H9 (cell line): ENCODE data around the gene LCE5A. TPM values are rescaled to one million over a fixed set of nuclear protein-coding genes. Genes with fewer than 3 reads are reported as not detected.

Experiments
- DNase-seq: peaks from one replicate; pipeline ENCODE4 v3.0.0-alpha.2; 2017
- H2AFZ ChIP-seq: one replicate; pipeline ENCODE4 v1.6.1; 2013; ENCODE audit warnings: mild to moderate bottlenecking, low read length, control low read depth, moderate library complexity
- H2AK5ac ChIP-seq: 2 replicates; pipeline ENCODE4 v1.6.1; 2013; ENCODE audit warnings: low read length, control low read depth, mixed read lengths; ENCODE audit not compliant: insufficient read length
- H2BK120ac ChIP-seq: one replicate; pipeline ENCODE4 v1.6.1; 2013; ENCODE audit warnings: low read depth, mild to moderate bottlenecking, low read length, control low read depth, inconsistent platforms; ENCODE audit not compliant: poor library complexity, severe bottlenecking
- H2BK12ac ChIP-seq: 2 replicates; pipeline ENCODE4 v1.6.1; 2013; ENCODE audit warnings: low read length, control low read depth, mixed read lengths, low read depth; ENCODE audit not compliant: insufficient read length
- H2BK15ac ChIP-seq: 2 replicates; pipeline ENCODE4 v1.6.1; 2013; ENCODE audit warnings: low read depth, low read length, control low read depth
- H2BK20ac ChIP-seq: one replicate; pipeline ENCODE4 v1.6.1; 2013; ENCODE audit warnings: low read depth, mild to moderate bottlenecking, low read length, control low read depth, inconsistent platforms; ENCODE audit not compliant: poor library complexity, severe bottlenecking
- H2BK5ac ChIP-seq: 2 replicates; pipeline ENCODE4 v1.6.1; 2013; ENCODE audit warnings: low read length, control low read depth, mixed read lengths; ENCODE audit not compliant: insufficient read length
- H3K14ac ChIP-seq: 2 replicates; pipeline ENCODE4 v1.6.1; 2013; ENCODE audit warnings: low read length, control low read depth; ENCODE audit not compliant: insufficient read depth
- H3K18ac ChIP-seq: 2 replicates; pipeline ENCODE4 v1.6.1; 2013; ENCODE audit warnings: low read depth, mild to moderate bottlenecking, mixed read lengths, low read length, control low read depth; ENCODE audit not compliant: insufficient read length
- H3K23ac ChIP-seq: 2 replicates; pipeline ENCODE4 v1.6.1; 2013; ENCODE audit warnings: low read length, control low read depth, mixed read lengths, low read depth; ENCODE audit not compliant: insufficient read length
- H3K23me2 ChIP-seq: 2 replicates; pipeline ENCODE4 v1.6.1; 2013; ENCODE audit warnings: low read depth, mild to moderate bottlenecking, mixed read lengths, low read length, control low read depth; ENCODE audit not compliant: insufficient read length, poor library complexity, severe bottlenecking
- H3K27ac ChIP-seq: 2 replicates; pipeline ENCODE4 v1.5.1; 2013; ENCODE audit warnings: low read length, control low read depth, mixed read lengths, low read depth; ENCODE audit not compliant: insufficient read length
- H3K27me3 ChIP-seq: 2 replicates; pipeline ENCODE4 v1.6.1; 2013; ENCODE audit warnings: low read length, control low read depth, inconsistent platforms; ENCODE audit not compliant: insufficient read depth
- H3K4ac ChIP-seq: 2 replicates; pipeline ENCODE4 v1.6.1; 2013; ENCODE audit warnings: low read depth, mild to moderate bottlenecking, control low read depth, inconsistent platforms, low read length, moderate library complexity
- H3K4me1 ChIP-seq: 2 replicates; pipeline ENCODE4 v1.6.1; 2013; ENCODE audit warnings: low read length, control low read depth, inconsistent platforms; ENCODE audit not compliant: insufficient read depth
- H3K4me2 ChIP-seq: 2 replicates; pipeline ENCODE4 v1.6.1; 2013; ENCODE audit warnings: low read length, control low read depth, mixed read lengths; ENCODE audit not compliant: insufficient read length, insufficient read depth
- H3K56ac ChIP-seq: 2 replicates; pipeline ENCODE4 v1.6.1; 2013; ENCODE audit warnings: low read depth, mild to moderate bottlenecking, mixed read lengths, low read length, control low read depth; ENCODE audit not compliant: insufficient read length
- H3K79me1 ChIP-seq: 2 replicates; pipeline ENCODE4 v1.6.1; 2013; ENCODE audit warnings: low read depth, mild to moderate bottlenecking, moderate library complexity, low read length, control low read depth, inconsistent platforms; ENCODE audit not compliant: insufficient read depth, poor library complexity, severe bottlenecking
- H3K79me2 ChIP-seq: 2 replicates; pipeline ENCODE4 v1.6.1; 2013; ENCODE audit warnings: low read length, control low read depth, inconsistent platforms; ENCODE audit not compliant: insufficient read depth
- H3K9ac ChIP-seq: 2 replicates; pipeline ENCODE4 v1.6.1; 2013; ENCODE audit warnings: low read length, control low read depth, mixed read lengths; ENCODE audit not compliant: insufficient read length; ENCODE audit errors: extremely low read depth
- H3K9me3 ChIP-seq: one replicate; pipeline ENCODE4 v1.6.1; 2013; ENCODE audit warnings: low read depth, low read length, inconsistent platforms; ENCODE audit not compliant: control insufficient read depth
- H3T11ph ChIP-seq: one replicate; pipeline ENCODE4 v1.6.1; 2013; ENCODE audit warnings: mild to moderate bottlenecking, low read length, control low read depth, inconsistent platforms
- H4K20me1 ChIP-seq: one replicate; pipeline ENCODE4 v1.6.1; 2013; ENCODE audit not compliant: control insufficient read depth, insufficient read length, insufficient read depth
- H4K5ac ChIP-seq: 2 replicates; pipeline ENCODE4 v1.6.1; 2013; ENCODE audit warnings: low read depth, mild to moderate bottlenecking, mixed read lengths, low read length, control low read depth; ENCODE audit not compliant: insufficient read length
- H4K8ac ChIP-seq: replicated peaks from 2 replicates; pipeline ENCODE4 v1.6.1; 2013; ENCODE audit warnings: low read length, control low read depth, mixed read lengths, low read depth; ENCODE audit not compliant: insufficient read length
- H4K91ac ChIP-seq: 2 replicates; pipeline ENCODE4 v1.6.1; 2013; ENCODE audit warnings: low read depth, mild to moderate bottlenecking, moderate library complexity, mixed read lengths, low read length, control low read depth; ENCODE audit not compliant: insufficient read length
- H3K27ac Mint-ChIP-seq, 3 experiments: 2 replicates in 2 of 3; 3 replicates in 1 of 3; pipeline ENCODE4 v1.8.0; 2020 to 2021; ENCODE audit warnings: mixed read lengths in 3 of 3, mild to moderate bottlenecking in 1 of 3, moderate library complexity in 1 of 3
- H3K27me3 Mint-ChIP-seq: 2 replicates; pipeline ENCODE4 v1.8.0; 2021; ENCODE audit warnings: low read depth, mild to moderate bottlenecking, moderate library complexity, mixed read lengths
- H3K36me3 Mint-ChIP-seq, 3 experiments: 2 replicates in 2 of 3; 3 replicates in 1 of 3; pipeline ENCODE4 v1.8.0; 2020 to 2021; ENCODE audit warnings: low read depth in 3 of 3, mixed read lengths in 3 of 3; ENCODE audit not compliant: insufficient read depth in 1 of 3
- H3K4me1 Mint-ChIP-seq, 2 experiments: 2 replicates each; pipeline ENCODE4 v1.8.0; 2020; ENCODE audit warnings: mixed read lengths in 2 of 2
- H3K4me3 Mint-ChIP-seq, 2 experiments: 2 replicates in 1 of 2; 3 replicates in 1 of 2; pipeline ENCODE4 v1.8.0; 2020 to 2021; ENCODE audit warnings: mild to moderate bottlenecking in 2 of 2, mixed read lengths in 2 of 2, moderate library complexity in 1 of 2
- H3K9me3 Mint-ChIP-seq, 2 experiments: 2 replicates in 1 of 2; 3 replicates in 1 of 2; pipeline ENCODE4 v1.8.0; 2020; ENCODE audit warnings: mild to moderate bottlenecking in 2 of 2, mixed read lengths in 2 of 2, moderate library complexity in 1 of 2
- CTCF ChIP-seq: fragments of 200-600 bp; sonication (generic); conservative IDR thresholded peaks from 3 replicates; pipeline ENCODE4 v1.8.0; 2021; ENCODE audit warnings: antibody characterized with exemption, mild to moderate bottlenecking
- WGBS: extraction: QIAGEN DNeasy Blood & Tissue Kit; methylation state at CpG from one replicate; pipeline ENCODE4 v1.1.7; 2013; ENCODE audit warnings: missing lambda C conversion rate, low lambda C conversion rate, mixed read lengths; ENCODE audit not compliant: insufficient read length; ENCODE audit errors: extremely low coverage; 5-methylcytosine and 5-hydroxymethylcytosine counted together
- total RNA-seq: library from RNA; stranded (reverse); gene quantifications from 2 replicates; pipeline ENCODE4 v1.2.1, GENCODE V29; 2021

LCE5A gene
- total RNA-seq, 1 experiment from 2014 or later = not detected

GRCh38 chr1:152537496-152537895, 26.9 kb downstream of the LCE5A start:
- Histone ChIP-seq H3K27me3 (no peaks in the 10 kb centered on the region), H3T11ph (no peak overlapping the region), H3K9me3 (peaks cover 83% of the 10 kb centered on the region), H4K20me1 (no peaks in the 10 kb centered on the region), H2BK20ac (no peak overlapping the region), H3K79me1 (no peaks in the 10 kb centered on the region), H3K9ac (no peak overlapping the region), H4K5ac (no peak overlapping the region), H4K91ac (no peak overlapping the region), H3K27ac (no peak overlapping the region), H3K4me2 (no peak overlapping the region), H3K23me2 (no peaks in the 10 kb centered on the region), H2AFZ (no peak overlapping the region), H4K8ac (no peak overlapping the region), H3K4ac (no peak overlapping the region), H3K79me2 (no peaks in the 10 kb centered on the region), H3K14ac (no peak overlapping the region), H2BK5ac (no peak overlapping the region), H3K56ac (no peak overlapping the region), H3K4me1 (no peaks in the 10 kb centered on the region), H3K23ac (no peak overlapping the region), H2AK5ac (no peak overlapping the region), H2BK15ac (no peak overlapping the region), H3K18ac (no peak overlapping the region), H2BK120ac (no peak overlapping the region), H2BK12ac (no peak overlapping the region)
- Mint-ChIP-seq H3K4me1 (no peaks in the 10 kb centered on the region), H3K9me3 (peaks cover 94 to 95% of the 10 kb centered on the region in 2 experiments), H3K36me3 (peaks cover 8 to 50% (median 9%) of the 10 kb centered on the region in 3 experiments), H3K4me3 (no peak overlapping the region), H3K27me3 (no peaks in the 10 kb centered on the region; the same call in 1 of the 2 replicates), H3K27ac (no peak overlapping the region)
- WGBS = no CpG with 5 or more reads among the region's 4 CpGs
- TF ChIP-seq CTCF = no peak
- no peak for DNase-seq
